Measurements from ENCODE around the gene ROR1. TPM values are rescaled to one million over a fixed set of nuclear protein-coding genes. Genes with fewer than 3 reads are reported as not detected.

The ROR1 gene
- total RNA-seq: 10 to 100 TPM; 12.0 to 36.2 (median 19.0) TPM
- polyA plus RNA-seq: 1 to 10 TPM; 2.9 to 3.6 TPM
- long read RNA-seq, donor 1, full-length matches to known transcripts: 1 of 9 reads
- long read RNA-seq, donor 1, partial matches to known transcripts: 6 of 9 reads
- long read RNA-seq, donor 1, other reads (novel, unspliced or antisense): 2 of 9 reads
- long read RNA-seq, donor 2, full-length matches to known transcripts: 1 of 12 reads
- long read RNA-seq, donor 2, partial matches to known transcripts: 6 of 12 reads
- long read RNA-seq, donor 2, other reads (novel, unspliced or antisense): 5 of 12 reads
- long read RNA-seq, donor 3, partial matches to known transcripts: 4 of 10 reads
- long read RNA-seq, donor 3, other reads (novel, unspliced or antisense): 6 of 10 reads

- H3K36me3 ChIP-seq: no peaks in the 10 kb centered on the region
- ATAC-seq (peak; percentile 95 to 98 (median 97)), DNase-seq (peak; percentile 86 to 88)
- H3K4me3 ChIP-seq: peak within 1 kb of the TSS; percentile 55 to 90 (median 73)
- peak within 1 kb of the TSS; percentile 69 to 96 (median 91) for H3K27ac ChIP-seq
- H3K4me1 ChIP-seq: peaks cover under 1 to 48% (median 16%) of the 10 kb centered on the region in 9 donors
- intact Hi-C loops (cut with DNase I): loop anchor here (2.0 to 10.0 kb wide), 11 partner anchors 72 to 471 kb away; no protein-coding TSS in a partner anchor
- H3K27me3 ChIP-seq: peaks cover 0 to 46% (median 0%) of the 10 kb centered on the region in 7 donors
- H3K9me3 ChIP-seq: no peaks in the 10 kb centered on the region
- TF ChIP-seq CTCF (IDR thresholded peaks at IDR 0.05): peak; percentile 42 to 83 (median 63)
- WGBS, 2 donors: 0 to 1% methylated on average over 73 to 99 of the region's 99 CpGs
Observed at GRCh38 chr1:63773815-63774616, at the start of gene ROR1. TSS of gene ROR1 (plus strand) at chr1:63774017.

DNA sequence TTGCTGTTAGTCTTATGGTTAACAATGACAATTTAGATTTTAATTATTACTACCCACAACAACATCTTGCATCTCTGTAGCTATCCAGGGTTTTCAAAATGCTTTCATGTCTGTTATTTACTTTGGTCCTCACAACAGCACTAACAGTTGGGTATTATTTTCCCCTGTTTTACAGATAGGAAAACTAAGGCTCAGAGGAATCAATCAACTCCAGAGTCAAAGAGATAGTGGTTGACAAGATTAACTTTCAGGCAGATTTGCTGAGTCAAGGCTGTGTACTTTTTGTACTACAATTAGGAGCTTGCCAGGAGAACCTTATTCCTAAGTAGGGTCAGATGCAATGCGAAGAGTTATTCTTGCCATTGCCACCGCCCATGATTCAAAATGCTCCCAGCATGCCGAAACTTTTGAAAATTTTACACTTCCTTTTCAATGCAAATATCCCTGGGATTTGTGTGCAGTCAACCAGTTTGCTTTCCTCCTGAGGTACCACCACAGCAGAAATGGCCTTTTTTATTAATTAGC lies 49.4 kb upstream of the ROR1 start:
- no peak for ATAC-seq
- no peak for DNase-seq
- Histone ChIP-seq H3K27me3 (no peaks in the 10 kb centered on the region), H3K36me3 (no peaks in the 10 kb centered on the region), H3K4me3 (no peak overlapping the region), H3K4me1 (peaks cover 0 to 9% (median 0%) of the 10 kb centered on the region in 9 donors), H3K9me3 (no peaks in the 10 kb centered on the region), H3K27ac (no peak overlapping the region)
- WGBS, 2 donors: 91 to 98% methylated on average over 3 of the region's 3 CpGs
- TF ChIP-seq CTCF (IDR thresholded peaks at IDR 0.05): no peak
- intact Hi-C loops (cut with DNase I): no loop called here

DNA sequence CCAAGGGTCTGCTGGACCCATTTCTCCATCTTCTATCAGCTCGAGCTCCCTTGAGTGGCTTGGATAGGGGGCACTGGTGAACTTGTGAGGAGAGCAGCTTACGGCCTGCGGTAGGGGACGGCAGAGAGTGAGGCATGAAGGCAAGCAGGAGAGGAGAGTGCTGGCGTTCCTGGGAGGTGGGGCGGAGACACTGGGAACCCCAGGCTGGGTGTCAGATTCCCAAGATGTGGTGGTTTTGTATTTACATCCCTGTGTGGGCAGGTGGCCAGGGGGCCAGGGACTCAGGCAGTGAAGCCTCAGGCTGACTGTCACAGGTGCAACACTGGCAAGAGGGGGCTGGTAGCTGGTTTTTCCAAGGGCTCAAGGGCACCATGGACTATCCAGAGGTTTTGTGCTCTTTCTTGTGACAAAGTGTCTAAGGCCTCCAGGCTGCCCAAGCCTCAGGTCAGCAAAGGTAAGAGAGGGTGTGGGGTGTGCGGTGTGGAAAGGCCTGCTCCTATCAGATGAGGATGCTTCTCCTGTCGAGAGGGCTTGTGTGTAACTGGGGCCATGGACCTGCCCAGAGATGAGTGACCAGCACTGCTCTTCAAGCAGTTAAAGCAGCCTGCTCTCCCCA lies 45.1 kb upstream of the ROR1 start:
- H3K36me3 ChIP-seq: no peaks in the 10 kb centered on the region
- intact Hi-C loops (cut with DNase I): no loop called here
- ATAC-seq (no peak), DNase-seq (no peak)
- no peak overlapping the region for H3K27ac ChIP-seq
- no peak for TF ChIP-seq CTCF (IDR thresholded peaks at IDR 0.05)
- H3K4me1 ChIP-seq: peaks cover 0 to 7% (median 0%) of the 10 kb centered on the region in 9 donors
- H3K4me3 ChIP-seq: no peak overlapping the region
- H3K9me3 ChIP-seq: no peaks in the 10 kb centered on the region
- no peaks in the 10 kb centered on the region for H3K27me3 ChIP-seq
- WGBS, 2 donors: 86 to 90% methylated on average over 8 of the region's 8 CpGs

DNA sequence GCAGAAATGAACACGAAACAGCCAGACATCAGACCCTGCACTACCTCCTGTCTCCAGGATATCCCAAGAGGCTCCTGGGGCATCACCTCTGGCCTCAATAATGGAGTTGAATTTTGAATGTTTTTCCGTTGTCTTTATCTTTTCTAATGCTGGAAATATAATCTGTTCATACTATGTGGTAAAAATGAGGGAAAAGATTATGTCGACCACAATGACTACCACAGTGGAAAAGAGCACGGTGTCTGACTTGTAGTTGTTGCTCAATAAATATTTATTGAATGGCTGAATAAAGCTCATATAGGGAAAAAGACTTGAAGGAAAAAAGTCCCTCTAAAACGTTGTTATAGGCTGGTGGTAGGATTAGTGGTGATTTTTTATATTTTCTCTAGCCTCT lies 44.6 kb upstream of the ROR1 start:
- H3K9me3 ChIP-seq: no peaks in the 10 kb centered on the region
- ATAC-seq: no peak
- TF ChIP-seq CTCF (IDR thresholded peaks at IDR 0.05): no peak
- H3K27me3 ChIP-seq: no peaks in the 10 kb centered on the region
- no peaks in the 10 kb centered on the region for H3K36me3 ChIP-seq
- H3K4me1 ChIP-seq: peaks cover 0 to 7% (median 0%) of the 10 kb centered on the region in 9 donors
- no peak overlapping the region for H3K4me3 ChIP-seq
- H3K27ac ChIP-seq: no peak overlapping the region
- 83 to 92% methylated on average over 5 of the region's 5 CpGs for WGBS, 2 donors
- no peak for DNase-seq
- intact Hi-C loops (cut with DNase I): no loop called here

Measured in heart right ventricle (tissue), 16 donors.